ENCODE measurements around the gene MYO7A. TPM values are rescaled to one million over a fixed set of nuclear protein-coding genes. Genes with fewer than 3 reads are reported as not detected.

The MYO7A gene
- polyA plus RNA-seq, 1 donor (not counting 4 experiments of a cell fraction or from before 2014, with no cell fraction given), result 0.75 TPM

DNA sequence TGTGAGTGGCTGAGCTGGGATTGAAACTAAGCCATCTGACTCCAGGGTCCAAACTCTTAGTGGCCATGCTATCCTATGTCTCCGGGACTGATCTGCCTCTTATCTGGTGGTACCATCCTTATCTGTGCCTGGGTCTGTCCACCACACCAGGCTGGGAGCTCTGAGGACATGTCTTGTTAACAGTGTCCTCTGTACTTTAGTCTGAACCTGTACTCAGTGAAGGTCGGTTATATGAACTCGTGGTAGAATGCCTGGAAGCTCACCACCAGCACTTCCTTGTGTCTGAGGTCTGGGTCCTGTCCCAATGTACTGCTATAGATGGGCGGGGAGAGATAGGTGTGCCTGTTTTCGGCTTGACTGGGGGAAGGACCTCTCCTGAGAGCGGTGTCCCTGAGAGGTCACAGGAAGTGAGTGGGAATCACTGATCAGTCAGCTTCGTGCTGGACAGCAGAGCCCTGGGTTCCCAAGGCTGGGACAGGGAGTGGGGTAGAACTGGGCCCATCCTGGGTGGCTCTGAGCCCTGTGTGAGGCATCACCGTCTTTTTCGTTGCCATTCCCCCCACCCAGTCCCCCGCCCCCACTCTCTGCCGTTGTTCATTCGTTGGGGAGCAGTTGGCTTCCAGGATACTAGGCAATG, 8.9 kb downstream of the MYO7A start:
- Histone ChIP-seq H3K9me3 (ENCODE audit: control insufficient read depth, low read depth, low read length) (no peaks in the 10 kb centered on the region), H3K79me2 (ENCODE audit: control insufficient read depth, insufficient read depth, low read length) (no peaks in the 10 kb centered on the region), H3K4me2 (ENCODE audit: control insufficient read depth, extremely low read depth, insufficient read depth, low read depth, low read length) (no peak overlapping the region), H3K4me3 (ENCODE audit: control insufficient read depth in 2 of 3, extremely low read depth in 1 of 3, insufficient read depth in 2 of 3, low read depth in 1 of 3, low read length in 3 of 3) (no peak overlapping the region), H4K20me1 (ENCODE audit: control insufficient read depth, extremely low read depth, insufficient read depth, low read length) (no peaks in the 10 kb centered on the region), H3K27ac (ENCODE audit: control insufficient read depth, insufficient read depth, low read length) (no peak overlapping the region), H3K36me3 (ENCODE audit: control insufficient read depth in 2 of 2, extremely low read depth in 1 of 2, insufficient read depth in 2 of 2, low read length in 2 of 2) (no peaks in the 10 kb centered on the region), H3K9me1 (ENCODE audit: control insufficient read depth, extremely low read depth, insufficient read depth, low read length) (no peaks in the 10 kb centered on the region), H3K9ac (ENCODE audit: control insufficient read depth, extremely low read depth, insufficient read depth, low read length) (no peak overlapping the region), H2AFZ (ENCODE audit: control insufficient read depth, low read length) (no peak overlapping the region), H3K4me1 (ENCODE audit: control insufficient read depth, extremely low read depth, insufficient read depth, low read length) (no peaks in the 10 kb centered on the region), H3K27me3 (ENCODE audit: control insufficient read depth, extremely low read depth, insufficient read depth, low read length) (peaks cover 23% of the 10 kb centered on the region)
- dilution Hi-C loops (cut with MboI; ENCODE audit: extremely low pct_ligation_motif_present, low sequenced_read_pairs), result no loop called here
- no peak for TF ChIP-seq EZH2 (IDR thresholded peaks at IDR 0.05; ENCODE audit: low read length)
- TF ChIP-seq, protein P1, sequence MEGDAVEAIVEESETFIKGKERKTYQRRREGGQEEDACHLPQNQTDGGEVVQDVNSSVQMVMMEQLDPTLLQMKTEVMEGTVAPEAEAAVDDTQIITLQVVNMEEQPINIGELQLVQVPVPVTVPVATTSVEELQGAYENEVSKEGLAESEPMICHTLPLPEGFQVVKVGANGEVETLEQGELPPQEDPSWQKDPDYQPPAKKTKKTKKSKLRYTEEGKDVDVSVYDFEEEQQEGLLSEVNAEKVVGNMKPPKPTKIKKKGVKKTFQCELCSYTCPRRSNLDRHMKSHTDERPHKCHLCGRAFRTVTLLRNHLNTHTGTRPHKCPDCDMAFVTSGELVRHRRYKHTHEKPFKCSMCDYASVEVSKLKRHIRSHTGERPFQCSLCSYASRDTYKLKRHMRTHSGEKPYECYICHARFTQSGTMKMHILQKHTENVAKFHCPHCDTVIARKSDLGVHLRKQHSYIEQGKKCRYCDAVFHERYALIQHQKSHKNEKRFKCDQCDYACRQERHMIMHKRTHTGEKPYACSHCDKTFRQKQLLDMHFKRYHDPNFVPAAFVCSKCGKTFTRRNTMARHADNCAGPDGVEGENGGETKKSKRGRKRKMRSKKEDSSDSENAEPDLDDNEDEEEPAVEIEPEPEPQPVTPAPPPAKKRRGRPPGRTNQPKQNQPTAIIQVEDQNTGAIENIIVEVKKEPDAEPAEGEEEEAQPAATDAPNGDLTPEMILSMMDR (optimal IDR thresholded peaks at IDR 0.05 in 1 of 3, IDR thresholded peaks at IDR 0.05 in 1 of 3, conservative IDR thresholded peaks at IDR 0.05 in 1 of 3; ENCODE audit: extremely low read depth in 1 of 3, insufficient read depth in 2 of 3, low read length in 3 of 3), result no peak
- FAIRE-seq, result no peak
- DNase-seq (ENCODE audit: low read depth, low spot score), result no peak

DNA sequence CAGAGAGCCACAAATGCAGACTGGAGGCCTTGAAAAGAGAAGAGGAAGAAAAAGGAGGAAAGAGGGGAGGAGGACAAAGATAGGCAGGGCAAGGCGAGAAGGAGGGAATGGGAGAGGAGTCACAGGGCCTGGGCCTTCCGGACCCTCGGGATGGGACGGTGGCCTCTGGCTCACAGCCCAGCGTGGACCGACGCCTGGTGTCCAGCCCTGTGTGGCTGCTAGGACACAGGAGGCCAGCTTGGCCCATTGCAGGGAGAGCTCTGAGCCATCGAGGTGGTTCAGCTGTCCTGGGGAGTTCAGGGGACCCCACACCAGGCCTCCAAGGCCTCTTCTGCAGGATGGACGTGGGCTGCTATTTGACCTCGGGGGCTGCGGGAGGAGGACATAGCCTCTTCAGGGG, 9.4 kb downstream of the MYO7A start:
- FAIRE-seq (no peak), DNase-seq (ENCODE audit: low read depth, low spot score) (no peak)
- H3K4me2 ChIP-seq (ENCODE audit: control insufficient read depth, extremely low read depth, insufficient read depth, low read depth, low read length), result no peak overlapping the region
- dilution Hi-C loops (cut with MboI; ENCODE audit: extremely low pct_ligation_motif_present, low sequenced_read_pairs), result no loop called here
- peaks cover 23% of the 10 kb centered on the region for H3K27me3 ChIP-seq (ENCODE audit: control insufficient read depth, extremely low read depth, insufficient read depth, low read length)
- TF ChIP-seq EZH2 (IDR thresholded peaks at IDR 0.05; ENCODE audit: low read length), result no peak
- TF ChIP-seq, protein P1 (optimal IDR thresholded peaks at IDR 0.05 in 1 of 3, IDR thresholded peaks at IDR 0.05 in 1 of 3, conservative IDR thresholded peaks at IDR 0.05 in 1 of 3; ENCODE audit: extremely low read depth in 1 of 3, insufficient read depth in 2 of 3, low read length in 3 of 3), result no peak
- H3K27ac ChIP-seq (ENCODE audit: control insufficient read depth, insufficient read depth, low read length), result no peak overlapping the region
- no peaks in the 10 kb centered on the region for H3K9me1 ChIP-seq (ENCODE audit: control insufficient read depth, extremely low read depth, insufficient read depth, low read length)
- H4K20me1 ChIP-seq (ENCODE audit: control insufficient read depth, extremely low read depth, insufficient read depth, low read length), result no peaks in the 10 kb centered on the region
- no peaks in the 10 kb centered on the region for H3K79me2 ChIP-seq (ENCODE audit: control insufficient read depth, insufficient read depth, low read length)
- no peaks in the 10 kb centered on the region for H3K36me3 ChIP-seq (ENCODE audit: control insufficient read depth in 2 of 2, extremely low read depth in 1 of 2, insufficient read depth in 2 of 2, low read length in 2 of 2)
- no peak overlapping the region for H3K4me3 ChIP-seq (ENCODE audit: control insufficient read depth in 2 of 3, extremely low read depth in 1 of 3, insufficient read depth in 2 of 3, low read depth in 1 of 3, low read length in 3 of 3)
- no peaks in the 10 kb centered on the region for H3K9me3 ChIP-seq (ENCODE audit: control insufficient read depth, low read depth, low read length)
- no peaks in the 10 kb centered on the region for H3K4me1 ChIP-seq (ENCODE audit: control insufficient read depth, extremely low read depth, insufficient read depth, low read length)
- H2AFZ ChIP-seq (ENCODE audit: control insufficient read depth, low read length), result no peak overlapping the region
- no peak overlapping the region for H3K9ac ChIP-seq (ENCODE audit: control insufficient read depth, extremely low read depth, insufficient read depth, low read length)

Measured in keratinocyte (primary cell).